HEK293T (cell line): Measurements from ENCODE around the gene ADGRB3.

Experiments used
- CTCF ChIA-PET: fragments of 350-600 bp; formaldehyde crosslinking; extraction: SDS; loops from one replicate; lab custom pipeline; 2021; ENCODE audit warnings: antibody characterized with exemption, inconsistent platforms; lab: Yijun Ruan, JAX
- POLR2A ChIA-PET: fragments of 350-600 bp; formaldehyde crosslinking; extraction: SDS; loops from one replicate; lab custom pipeline; 2020; ENCODE audit warnings: antibody characterized with exemption, inconsistent platforms; lab: Yijun Ruan, JAX
- DNase-seq: peaks from one replicate; pipeline ENCODE4 v3.0.0; 2012; ENCODE audit warnings: mixed read lengths; ENCODE audit errors: extremely low spot score
- ARNT ChIP-seq: fragments of 450-650 bp; IDR thresholded peaks from 2 replicates; pipeline ENCODE4 v1.6.1; 2017; ENCODE audit warnings: mild to moderate bottlenecking
- BHLHE40 ChIP-seq: fragments of 450-650 bp; IDR thresholded peaks from 2 replicates; pipeline ENCODE4 v1.6.1; 2016; ENCODE audit warnings: mild to moderate bottlenecking, moderate library complexity, borderline replicate concordance
- CTBP1 ChIP-seq: fragments of 450-650 bp; IDR thresholded peaks from 2 replicates; pipeline ENCODE4 v1.6.1; 2016; ENCODE audit warnings: borderline replicate concordance
- ELF4 ChIP-seq: fragments of 450-650 bp; IDR thresholded peaks from 2 replicates; pipeline ENCODE4 v1.6.1; 2017; ENCODE audit warnings: antibody characterized with exemption
- FOXA1 ChIP-seq: fragments of 450-650 bp; IDR thresholded peaks from 2 replicates; pipeline ENCODE4 v1.6.1; 2016; ENCODE audit warnings: mild to moderate bottlenecking
- FOXK2 ChIP-seq: fragments of 450-650 bp; IDR thresholded peaks from 2 replicates; pipeline ENCODE4 v1.6.1; 2016; ENCODE audit warnings: mild to moderate bottlenecking
- FOXM1 ChIP-seq: fragments of 450-650 bp; IDR thresholded peaks from 2 replicates; pipeline ENCODE4 v1.6.1; 2017; ENCODE audit warnings: mild to moderate bottlenecking, borderline replicate concordance
- HDGF ChIP-seq: fragments of 450-650 bp; IDR thresholded peaks from 2 replicates; pipeline ENCODE4 v1.6.1; 2017; ENCODE audit warnings: antibody characterized with exemption, borderline replicate concordance
- L3MBTL2 ChIP-seq: fragments of 450-650 bp; conservative IDR thresholded peaks from 2 replicates; pipeline ENCODE4 v1.6.1; 2016; ENCODE audit warnings: mild to moderate bottlenecking
- LEF1 ChIP-seq: fragments of 450-650 bp; IDR thresholded peaks from 2 replicates; pipeline ENCODE4 v1.6.1; 2017; ENCODE audit warnings: mild to moderate bottlenecking, borderline replicate concordance
- NFRKB ChIP-seq: fragments of 450-650 bp; IDR thresholded peaks from 2 replicates; pipeline ENCODE4 v1.6.1; 2016; ENCODE audit warnings: mild to moderate bottlenecking, moderate library complexity
- PKNOX1 ChIP-seq: fragments of 450-650 bp; IDR thresholded peaks from 2 replicates; pipeline ENCODE4 v1.6.1; 2016
- SP1 ChIP-seq: fragments of 450-650 bp; IDR thresholded peaks from 2 replicates; pipeline ENCODE4 v1.6.1; 2017
- SUZ12 ChIP-seq: fragments of 450-650 bp; IDR thresholded peaks from 2 replicates; pipeline ENCODE4 v1.6.1; 2016; ENCODE audit warnings: mild to moderate bottlenecking
- TARDBP ChIP-seq: fragments of 450-650 bp; IDR thresholded peaks from 2 replicates; pipeline ENCODE4 v1.6.1; 2016
- ZNF384 ChIP-seq: fragments of 450-650 bp; IDR thresholded peaks from 2 replicates; pipeline ENCODE4 v1.6.1; 2016

ADGRB3 gene

DNA sequence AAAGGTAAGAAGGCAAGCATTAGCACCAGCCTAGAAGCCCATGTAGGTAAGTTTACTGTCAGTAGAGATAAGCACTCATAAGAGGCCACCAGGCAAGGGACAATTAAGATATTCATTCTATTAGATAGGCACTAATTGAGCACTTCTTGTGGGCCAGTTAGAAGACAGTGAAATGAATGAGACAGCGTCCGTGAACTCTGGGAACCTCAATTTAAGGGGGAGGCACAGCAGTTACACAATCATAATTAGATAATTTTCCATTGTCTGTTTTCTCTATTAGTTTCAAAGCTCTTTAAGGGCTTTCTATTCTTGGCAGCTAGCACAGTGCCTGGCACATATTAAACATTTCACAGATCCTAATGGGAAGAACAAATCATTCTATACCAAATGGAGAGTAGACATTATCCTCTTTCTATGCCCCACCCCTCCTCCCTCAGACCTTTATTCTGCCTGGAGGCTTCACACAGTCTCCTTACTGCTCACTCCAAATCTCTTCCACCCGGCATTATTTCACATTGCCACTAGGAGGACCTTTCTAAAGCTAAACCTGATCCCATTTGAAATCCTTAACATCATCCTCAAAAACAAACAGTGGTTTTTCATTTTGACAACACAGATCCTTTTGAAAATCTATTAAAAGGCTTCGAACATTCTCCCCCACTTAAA is 529.6 kb downstream of the ADGRB3 start:
- POLR2A ChIA-PET, result no interaction called here
- DNase-seq, result peak; percentile 33

GRCh38 chr6:69179681-69180080 is 544.6 kb downstream of the ADGRB3 start:
- CTCF ChIA-PET, result no interaction called here
- DNase-seq, result no peak
- POLR2A ChIA-PET, result no interaction called here
- TF ChIP-seq FOXA1, result no peak
- TF ChIP-seq SP1, result no peak
- no peak for TF ChIP-seq PKNOX1
- no peak for TF ChIP-seq SUZ12
- TF ChIP-seq LEF1, result no peak
- TF ChIP-seq BHLHE40, result no peak
- TF ChIP-seq TARDBP, result no peak
- no peak for TF ChIP-seq HDGF
- TF ChIP-seq NFRKB, result no peak
- TF ChIP-seq L3MBTL2, result no peak
- no peak for TF ChIP-seq ARNT
- no peak for TF ChIP-seq FOXK2
- TF ChIP-seq FOXM1, result no peak

More for the DNA sequence above, 529.6 kb downstream of the ADGRB3 start:
- CTCF ChIA-PET, result interaction anchor here (0.6 kb wide), 3 partner anchors 21 to 293 kb away, joined by 3 to 4 read pairs (median 3); no protein-coding TSS in a partner anchor
- no peak for TF ChIP-seq ELF4
- no peak for TF ChIP-seq FOXA1
- TF ChIP-seq TARDBP, result no peak
- TF ChIP-seq ZNF384, result no peak
- TF ChIP-seq BHLHE40, result no peak
- no peak for TF ChIP-seq FOXM1
- TF ChIP-seq FOXK2, result no peak
- no peak for TF ChIP-seq SP1
- TF ChIP-seq HDGF, result no peak
- TF ChIP-seq NFRKB, result no peak
- no peak for TF ChIP-seq PKNOX1
- TF ChIP-seq SUZ12, result no peak
- no peak for TF ChIP-seq L3MBTL2
- TF ChIP-seq CTBP1, result no peak
- no peak for TF ChIP-seq LEF1
- TF ChIP-seq ARNT, result no peak

- DNase-seq, result no peak
- no peak for TF ChIP-seq FOXK2
- no peak for TF ChIP-seq NFRKB
- no peak for TF ChIP-seq BHLHE40
- TF ChIP-seq TARDBP, result no peak
- no peak for TF ChIP-seq FOXA1
- no peak for TF ChIP-seq PKNOX1
- TF ChIP-seq SUZ12, result no peak
- no peak for TF ChIP-seq SP1
- no peak for TF ChIP-seq HDGF
- TF ChIP-seq ZNF384, result no peak
- TF ChIP-seq FOXM1, result no peak
- no peak for TF ChIP-seq CTBP1
- CTCF ChIA-PET, result no interaction called here
- POLR2A ChIA-PET, result no interaction called here
Observed at GRCh38 chr6:69180361-69181067, 545.4 kb downstream of the ADGRB3 start.

DNA sequence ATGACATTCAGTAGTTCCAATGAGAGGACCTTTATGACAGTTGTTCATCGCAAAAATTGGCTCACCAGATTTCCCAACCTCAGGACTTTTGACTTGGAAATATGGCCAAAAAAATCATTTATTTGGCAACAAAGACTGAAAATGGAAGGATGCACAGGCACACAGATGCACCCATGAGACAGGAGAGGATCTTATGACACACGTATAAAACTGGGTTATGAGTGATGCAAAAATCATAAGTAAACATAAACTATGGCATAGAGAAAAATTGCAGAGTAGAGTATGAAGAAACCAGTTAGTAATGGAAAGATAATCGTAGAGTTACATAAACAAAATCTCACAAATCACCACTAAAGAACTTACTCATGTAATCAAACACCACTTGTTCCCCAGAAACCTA is 546.9 kb downstream of the ADGRB3 start:
- CTCF ChIA-PET, result no interaction called here
- no peak for DNase-seq
- POLR2A ChIA-PET, result no interaction called here
- TF ChIP-seq CTBP1, result no peak
- no peak for TF ChIP-seq BHLHE40
- TF ChIP-seq FOXA1, result no peak
- no peak for TF ChIP-seq FOXM1
- no peak for TF ChIP-seq PKNOX1
- TF ChIP-seq SUZ12, result no peak
- no peak for TF ChIP-seq NFRKB
- TF ChIP-seq L3MBTL2, result no peak
- TF ChIP-seq ARNT, result no peak

GRCh38 chr6:69185276-69185675 is 550.2 kb downstream of the ADGRB3 start:
- no peak for DNase-seq
- CTCF ChIA-PET, result no interaction called here
- TF ChIP-seq HDGF (no peak), PKNOX1 (no peak), LEF1 (no peak), ZNF384 (no peak), ARNT (no peak)
- POLR2A ChIA-PET, result no interaction called here
